Middle frontal gyrus (tissue), 1 donor: ENCODE data around the gene AMDHD1.
"Not testable (repeated sequence)": the region's sequence is repeated elsewhere in the genome, so short reads cannot be mapped to it uniquely, and the experiment has no call there.

Source experiments
- DNase-seq: peaks from one replicate; pipeline ENCODE4 v3.0.0-alpha.2; 2015; ENCODE audit warnings: low spot score; ENCODE audit errors: extremely low spot score

Gene AMDHD1

GRCh38 chr12:95963096-95963495 is 20.0 kb downstream of the AMDHD1 start:
- DNase-seq, result no peak

- DNase-seq, result no peak
These were observed 23.2 kb downstream of the AMDHD1 start for GRCh38 chr12:95966287-95966870.

- no peak for DNase-seq
These were observed 24.2 kb downstream of the AMDHD1 start for GRCh38 chr12:95967301-95967700.

- DNase-seq, result not testable (repeated sequence)
These were observed 26.0 kb downstream of the AMDHD1 start for GRCh38 chr12:95969116-95969515.

GRCh38 chr12:95970905-95971304 is 27.8 kb downstream of the AMDHD1 start:
- DNase-seq, result no peak

GRCh38 chr12:95972832-95973456 is 29.8 kb downstream of the AMDHD1 start:
- DNase-seq, result no peak

- no peak for DNase-seq
These were observed 31.2 kb downstream of the AMDHD1 start for GRCh38 chr12:95974358-95974757.

GRCh38 chr12:95975491-95975890 is 32.4 kb downstream of the AMDHD1 start:
- no peak for DNase-seq

GRCh38 chr12:95976416-95976832 is 33.3 kb downstream of the AMDHD1 start:
- no peak for DNase-seq

- no peak for DNase-seq
These were observed 34.7 kb downstream of the AMDHD1 start for GRCh38 chr12:95977764-95978305.

- no peak for DNase-seq
These were observed 35.2 kb downstream of the AMDHD1 start for GRCh38 chr12:95978351-95978750.

- no peak for DNase-seq
These were observed 35.6 kb downstream of the AMDHD1 start for GRCh38 chr12:95978774-95979173.

- DNase-seq, result no peak
These were observed 37.3 kb downstream of the AMDHD1 start for GRCh38 chr12:95980437-95980836.

GRCh38 chr12:95982602-95983001 is 39.5 kb downstream of the AMDHD1 start:
- DNase-seq, result no peak

GRCh38 chr12:95984682-95985081 is 41.6 kb downstream of the AMDHD1 start:
- no peak for DNase-seq

- no peak for DNase-seq
These were observed 43.8 kb downstream of the AMDHD1 start for GRCh38 chr12:95986635-95987570.

GRCh38 chr12:95988506-95989275 is 45.6 kb downstream of the AMDHD1 start:
- DNase-seq, result no peak

- no peak for DNase-seq
These were observed 46.5 kb downstream of the AMDHD1 start for GRCh38 chr12:95989504-95990123.

GRCh38 chr12:95990136-95990535 is 47.0 kb downstream of the AMDHD1 start:
- no peak for DNase-seq

GRCh38 chr12:95993907-95994306 is 50.8 kb downstream of the AMDHD1 start:
- DNase-seq, result no peak

GRCh38 chr12:95994476-95994875 is 51.3 kb downstream of the AMDHD1 start:
- DNase-seq, result no peak
